ENCODE measurements around the gene NOS1AP. TPM values are rescaled to one million over a fixed set of nuclear protein-coding genes. Genes with fewer than 3 reads are reported as not detected.

Gene NOS1AP
- total RNA-seq, 1 experiment from 2014 or later: 2.4 TPM

DNA sequence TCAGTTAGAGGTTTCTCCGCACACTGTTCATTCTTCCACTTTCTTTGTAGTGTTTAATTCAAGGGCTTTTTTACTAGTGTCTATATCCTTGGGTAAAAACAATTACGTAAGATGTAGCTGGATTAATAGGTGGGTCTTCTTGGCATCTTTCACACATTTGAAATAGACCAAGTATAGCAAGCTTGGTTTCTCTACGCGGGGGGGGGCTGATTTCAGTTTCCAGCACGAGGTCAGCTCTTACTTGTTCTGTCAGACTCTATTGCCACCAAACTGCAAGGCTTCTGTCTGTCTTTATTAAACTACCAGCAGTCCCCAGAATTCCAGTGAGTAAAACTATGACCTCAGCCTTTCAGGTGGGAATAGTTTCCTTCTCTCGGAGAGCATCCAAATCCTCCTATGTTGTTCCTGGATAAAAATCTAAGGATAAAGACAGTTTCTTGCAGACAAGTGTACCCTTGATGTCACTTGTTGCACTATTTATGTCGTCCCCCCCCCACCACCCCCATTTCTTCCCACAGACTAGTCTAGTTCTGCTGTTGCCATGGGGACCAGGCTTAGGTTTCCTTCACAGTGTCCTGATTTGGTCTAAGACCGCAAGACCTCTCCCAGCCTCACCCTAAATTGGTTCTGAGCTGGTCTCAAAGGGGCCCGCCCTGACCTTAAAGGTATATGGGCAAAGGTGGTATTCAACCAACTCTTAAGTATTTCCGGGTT lies 290.2 kb downstream of the NOS1AP start:
- Mint-ChIP-seq H3K36me3 (ENCODE audit: insufficient read depth, unreplicated experiment) (no peaks in the 10 kb centered on the region), H3K27ac (ENCODE audit: low read depth, unreplicated experiment) (no peak overlapping the region), H3K4me3 (ENCODE audit: unreplicated experiment) (no peak overlapping the region), H3K27me3 (ENCODE audit: insufficient read depth, unreplicated experiment) (no peaks in the 10 kb centered on the region), H3K9me3 (ENCODE audit: unreplicated experiment) (no peaks in the 10 kb centered on the region), H3K4me1 (ENCODE audit: insufficient read depth, unreplicated experiment) (peaks cover 14% of the 10 kb centered on the region)
- TF ChIP-seq, protein P1, sequence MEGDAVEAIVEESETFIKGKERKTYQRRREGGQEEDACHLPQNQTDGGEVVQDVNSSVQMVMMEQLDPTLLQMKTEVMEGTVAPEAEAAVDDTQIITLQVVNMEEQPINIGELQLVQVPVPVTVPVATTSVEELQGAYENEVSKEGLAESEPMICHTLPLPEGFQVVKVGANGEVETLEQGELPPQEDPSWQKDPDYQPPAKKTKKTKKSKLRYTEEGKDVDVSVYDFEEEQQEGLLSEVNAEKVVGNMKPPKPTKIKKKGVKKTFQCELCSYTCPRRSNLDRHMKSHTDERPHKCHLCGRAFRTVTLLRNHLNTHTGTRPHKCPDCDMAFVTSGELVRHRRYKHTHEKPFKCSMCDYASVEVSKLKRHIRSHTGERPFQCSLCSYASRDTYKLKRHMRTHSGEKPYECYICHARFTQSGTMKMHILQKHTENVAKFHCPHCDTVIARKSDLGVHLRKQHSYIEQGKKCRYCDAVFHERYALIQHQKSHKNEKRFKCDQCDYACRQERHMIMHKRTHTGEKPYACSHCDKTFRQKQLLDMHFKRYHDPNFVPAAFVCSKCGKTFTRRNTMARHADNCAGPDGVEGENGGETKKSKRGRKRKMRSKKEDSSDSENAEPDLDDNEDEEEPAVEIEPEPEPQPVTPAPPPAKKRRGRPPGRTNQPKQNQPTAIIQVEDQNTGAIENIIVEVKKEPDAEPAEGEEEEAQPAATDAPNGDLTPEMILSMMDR (IDR thresholded peaks at IDR 0.05; ENCODE audit: unreplicated experiment): no peak
- intact Hi-C loops (cut with micrococcal nuclease): loop anchor here (2.0 to 5.0 kb wide), 2 partner anchors 149 to 253 kb away; no protein-coding TSS in a partner anchor
- ChIA-PET POLR2A (interaction anchor here (0.9 kb wide), 1 partner anchor 11 kb away, joined by 3 read pairs; no protein-coding TSS in a partner anchor), CTCF (interaction anchor here (0.7 to 1.4 kb wide), 5 partner anchors 13 to 303 kb away, joined by 3 to 6 read pairs (median 4); no protein-coding TSS in a partner anchor)
- BruUV-seq (replicated peaks): no TSS peak
- DNase-seq (ENCODE audit: unreplicated experiment): no peak

DNA sequence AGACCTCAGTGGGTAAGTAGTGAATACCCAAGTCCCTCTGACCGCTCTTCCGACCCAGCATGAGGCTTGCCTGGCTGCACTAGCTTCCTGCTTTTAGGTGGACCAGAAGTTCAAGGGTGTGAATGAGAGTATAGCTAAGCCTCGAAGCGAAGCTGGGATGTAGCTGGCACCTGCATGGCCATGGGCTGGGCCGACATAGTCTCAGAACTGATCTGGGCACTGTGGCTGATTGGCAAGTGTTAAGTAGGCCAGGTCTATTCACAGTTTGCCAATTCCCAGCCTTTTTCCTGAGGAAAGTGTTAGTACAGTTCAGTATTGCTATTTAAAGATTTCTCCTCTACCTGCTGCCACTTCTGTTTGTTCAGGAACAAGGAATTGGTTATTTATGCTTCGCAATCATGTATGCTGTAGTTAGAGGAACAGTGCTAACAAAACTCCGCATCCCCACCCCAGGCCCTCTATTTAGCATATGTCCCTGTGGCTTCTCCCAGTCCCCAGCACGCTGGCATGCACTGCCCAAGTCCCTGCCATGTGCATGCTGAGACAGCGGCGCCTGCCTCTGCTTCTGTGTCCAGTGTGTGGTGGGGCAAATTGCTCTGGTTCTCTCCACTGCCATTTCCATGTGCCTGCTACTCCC lies 290.9 kb downstream of the NOS1AP start:
- TF ChIP-seq, protein P1 (IDR thresholded peaks at IDR 0.05; ENCODE audit: unreplicated experiment): no peak
- Mint-ChIP-seq H3K4me1 (ENCODE audit: insufficient read depth, unreplicated experiment) (peaks cover 17% of the 10 kb centered on the region), H3K4me3 (ENCODE audit: unreplicated experiment) (no peak overlapping the region), H3K9me3 (ENCODE audit: unreplicated experiment) (no peaks in the 10 kb centered on the region), H3K27me3 (ENCODE audit: insufficient read depth, unreplicated experiment) (no peaks in the 10 kb centered on the region), H3K36me3 (ENCODE audit: insufficient read depth, unreplicated experiment) (no peaks in the 10 kb centered on the region), H3K27ac (ENCODE audit: low read depth, unreplicated experiment) (no peak overlapping the region)
- ChIA-PET CTCF (interaction anchor here (0.6 to 2.1 kb wide), 9 partner anchors 12 to 962 kb away, joined by 3 to 13 read pairs (median 3); partner anchors contain the start of gene NUF2), POLR2A (interaction anchor here (0.9 kb wide), 1 partner anchor 11 kb away, joined by 3 read pairs; no protein-coding TSS in a partner anchor)
- DNase-seq (ENCODE audit: unreplicated experiment): no peak
- intact Hi-C loops (cut with micrococcal nuclease): no loop called here
- BruUV-seq (replicated peaks): no TSS peak

DNA sequence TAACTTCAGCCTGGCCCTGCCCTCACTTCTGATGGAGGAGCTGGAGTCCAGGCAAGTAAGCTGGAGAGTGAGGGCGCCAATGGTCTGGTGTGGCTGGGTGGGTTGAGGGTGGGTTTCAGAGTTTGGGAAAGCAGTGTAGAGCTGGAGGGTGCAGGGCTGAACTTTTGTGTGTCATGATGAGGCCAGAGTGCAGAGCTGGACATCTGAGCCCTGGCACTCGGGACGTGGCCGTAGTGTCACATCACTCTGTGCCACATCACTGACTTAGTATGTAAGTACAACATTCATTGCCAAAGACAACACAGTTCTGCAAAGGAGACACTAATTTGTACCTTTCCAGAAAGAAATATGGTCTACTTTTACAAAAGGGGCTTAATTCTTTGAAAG lies 291.4 kb downstream of the NOS1AP start:
- no peak overlapping the region for H3K4me3 Mint-ChIP-seq (ENCODE audit: unreplicated experiment)
- no peak overlapping the region for H3K27ac Mint-ChIP-seq (ENCODE audit: low read depth, unreplicated experiment)
- intact Hi-C loops (cut with micrococcal nuclease): no loop called here
- no peak for DNase-seq (ENCODE audit: unreplicated experiment)
- POLR2A ChIA-PET: no interaction called here
- H3K4me1 Mint-ChIP-seq (ENCODE audit: insufficient read depth, unreplicated experiment): peaks cover 19% of the 10 kb centered on the region
- BruUV-seq (replicated peaks): no TSS peak
- CTCF ChIA-PET: interaction anchor here (0.6 to 2.1 kb wide), 6 partner anchors 11 to 961 kb away, joined by 3 to 13 read pairs (median 3); partner anchors contain the start of gene NUF2
- TF ChIP-seq, protein P1 (IDR thresholded peaks at IDR 0.05; ENCODE audit: unreplicated experiment): no peak
- H3K9me3 Mint-ChIP-seq (ENCODE audit: unreplicated experiment): no peaks in the 10 kb centered on the region
- no peaks in the 10 kb centered on the region for H3K36me3 Mint-ChIP-seq (ENCODE audit: insufficient read depth, unreplicated experiment)
- no peaks in the 10 kb centered on the region for H3K27me3 Mint-ChIP-seq (ENCODE audit: insufficient read depth, unreplicated experiment)

DNA sequence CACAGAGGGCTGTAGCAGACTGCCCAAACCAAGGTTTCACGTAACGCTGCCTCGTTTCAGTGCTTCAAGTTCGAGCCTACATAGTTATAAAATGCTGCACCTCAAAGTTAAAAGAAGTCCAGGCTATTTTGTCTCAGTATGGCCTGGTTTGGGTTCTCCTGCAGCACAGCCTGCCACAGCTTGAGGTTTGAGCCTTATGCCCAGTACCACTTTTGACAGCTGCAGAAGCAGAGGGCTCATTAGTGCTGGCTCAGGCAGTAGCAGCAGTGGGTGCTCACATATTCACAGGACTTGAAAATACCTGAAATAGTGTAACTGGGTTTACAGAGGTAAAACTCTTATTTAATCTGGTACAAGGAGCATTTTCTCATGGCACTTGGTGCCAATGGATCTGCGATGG lies 291.9 kb downstream of the NOS1AP start:
- H3K27me3 Mint-ChIP-seq (ENCODE audit: insufficient read depth, unreplicated experiment): no peaks in the 10 kb centered on the region
- no peak for DNase-seq (ENCODE audit: unreplicated experiment)
- H3K4me3 Mint-ChIP-seq (ENCODE audit: unreplicated experiment): no peak overlapping the region
- CTCF ChIA-PET: interaction anchor here (0.6 to 2.1 kb wide), 4 partner anchors 24 to 158 kb away, joined by 3 to 13 read pairs (median 3); no protein-coding TSS in a partner anchor
- POLR2A ChIA-PET: interaction anchor here (0.7 kb wide), 1 partner anchor 21 kb away, joined by 3 read pairs; no protein-coding TSS in a partner anchor
- no peak overlapping the region for H3K27ac Mint-ChIP-seq (ENCODE audit: low read depth, unreplicated experiment)
- H3K9me3 Mint-ChIP-seq (ENCODE audit: unreplicated experiment): no peaks in the 10 kb centered on the region
- no TSS peak for BruUV-seq (replicated peaks)
- TF ChIP-seq, protein P1 (IDR thresholded peaks at IDR 0.05; ENCODE audit: unreplicated experiment): no peak
- intact Hi-C loops (cut with micrococcal nuclease): no loop called here
- H3K4me1 Mint-ChIP-seq (ENCODE audit: insufficient read depth, unreplicated experiment): peaks cover 24% of the 10 kb centered on the region
- no peaks in the 10 kb centered on the region for H3K36me3 Mint-ChIP-seq (ENCODE audit: insufficient read depth, unreplicated experiment)
